NT2/D1 (cell line): Measurements from ENCODE around the gene ITCH.
"Not testable (repeated sequence)": the region's sequence is repeated elsewhere in the genome, so short reads cannot be mapped to it uniquely, and the experiment has no call there.

Experiments used
- SUZ12 ChIP-seq: IDR thresholded peaks from 2 replicates; pipeline ENCODE4 v1.6.1; 2011; ENCODE audit not compliant: insufficient read length, insufficient read depth; ENCODE audit errors: extremely low read depth
- ZNF274 ChIP-seq: IDR thresholded peaks from 2 replicates; pipeline ENCODE4 v1.6.1; 2011; ENCODE audit warnings: mild to moderate bottlenecking, low read depth, low read length

DNA sequence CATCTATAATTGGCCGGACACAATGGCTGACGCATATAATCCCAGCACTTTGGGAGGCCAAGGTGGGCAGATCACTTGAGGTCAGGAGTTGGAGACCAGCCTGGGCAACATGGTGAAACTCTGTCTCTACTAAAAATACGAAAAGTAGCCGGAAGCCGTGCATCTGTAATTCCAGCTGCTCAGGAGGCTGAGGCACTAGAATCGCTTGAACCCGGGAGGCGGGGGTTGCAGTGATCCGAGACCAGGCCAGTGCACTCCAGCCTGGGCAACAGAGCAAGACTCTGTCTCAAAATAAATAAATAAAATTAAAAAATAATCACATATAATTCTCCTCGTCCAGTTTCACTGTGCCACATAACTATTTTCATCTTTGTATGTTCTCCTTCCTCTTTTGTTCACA is 156.8 kb downstream of the ITCH start:
- not testable (repeated sequence) for TF ChIP-seq ZNF274, SUZ12
